ENCODE measurements around the gene RGS12.

The RGS12 gene

DNA sequence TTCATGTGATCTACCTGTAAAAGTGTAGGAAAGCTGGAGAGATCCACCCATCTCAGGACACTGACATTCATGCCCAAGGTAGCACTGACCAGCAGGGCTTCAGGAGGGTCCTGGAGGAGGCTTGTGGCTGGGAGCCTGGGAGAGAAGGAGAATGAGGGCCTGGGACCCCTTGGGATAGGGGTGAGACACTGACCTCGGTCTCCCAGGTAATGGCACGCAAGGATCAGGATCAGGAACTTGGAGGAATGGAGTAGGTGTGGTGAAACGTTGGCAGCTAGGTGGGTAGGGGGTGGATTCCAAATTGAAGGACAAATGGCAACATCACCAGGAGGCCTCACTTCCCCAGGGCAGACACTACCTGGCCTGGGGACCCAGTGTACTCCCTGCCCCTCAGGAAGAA, 12.4 kb upstream of the RGS12 start:
- no peak for DNase-seq (ENCODE audit: low read depth in 2 of 2)

DNA sequence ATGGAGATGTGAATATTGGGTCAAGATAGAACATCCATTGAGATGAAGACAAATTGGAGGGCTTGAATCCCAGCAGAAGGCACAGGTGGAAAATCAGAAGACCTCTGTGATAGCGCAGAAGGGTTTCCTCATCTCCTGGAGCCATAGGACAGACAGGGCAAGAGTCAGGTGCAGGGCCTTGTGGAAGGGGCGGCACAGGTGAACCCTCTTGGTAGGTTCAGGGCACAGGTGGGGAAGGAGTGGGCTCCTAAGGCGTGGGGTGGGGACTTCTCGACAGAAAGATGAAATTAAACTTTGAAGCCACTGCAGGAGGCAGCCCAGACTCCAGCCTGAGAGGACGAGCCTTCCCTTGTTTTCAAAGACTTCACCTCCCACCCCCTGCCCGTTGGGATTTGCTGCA, 9.3 kb upstream of the RGS12 start:
- no peak for DNase-seq (ENCODE audit: low read depth in 2 of 2)

DNA sequence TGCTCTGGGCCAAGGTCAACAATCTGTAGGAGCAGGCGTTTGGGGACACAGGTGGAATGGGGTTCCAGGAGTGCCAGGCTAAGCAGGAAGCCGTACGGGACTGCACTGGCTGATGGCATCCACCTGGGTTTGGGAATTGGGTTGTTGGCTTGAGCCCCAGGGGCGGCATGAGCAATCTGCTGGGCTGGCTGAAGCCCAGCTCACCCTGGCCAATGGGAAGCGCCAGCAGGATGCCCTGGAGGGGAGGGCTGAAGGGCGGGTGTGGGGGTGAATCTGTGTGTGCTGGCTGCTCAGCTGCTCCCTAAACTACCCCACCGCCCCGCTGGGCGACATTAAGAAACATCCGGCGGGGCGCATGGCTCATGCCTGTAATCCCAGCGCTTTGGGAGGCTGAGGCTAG, 8.9 kb upstream of the RGS12 start:
- no peak for DNase-seq (ENCODE audit: low read depth in 2 of 2)

DNA sequence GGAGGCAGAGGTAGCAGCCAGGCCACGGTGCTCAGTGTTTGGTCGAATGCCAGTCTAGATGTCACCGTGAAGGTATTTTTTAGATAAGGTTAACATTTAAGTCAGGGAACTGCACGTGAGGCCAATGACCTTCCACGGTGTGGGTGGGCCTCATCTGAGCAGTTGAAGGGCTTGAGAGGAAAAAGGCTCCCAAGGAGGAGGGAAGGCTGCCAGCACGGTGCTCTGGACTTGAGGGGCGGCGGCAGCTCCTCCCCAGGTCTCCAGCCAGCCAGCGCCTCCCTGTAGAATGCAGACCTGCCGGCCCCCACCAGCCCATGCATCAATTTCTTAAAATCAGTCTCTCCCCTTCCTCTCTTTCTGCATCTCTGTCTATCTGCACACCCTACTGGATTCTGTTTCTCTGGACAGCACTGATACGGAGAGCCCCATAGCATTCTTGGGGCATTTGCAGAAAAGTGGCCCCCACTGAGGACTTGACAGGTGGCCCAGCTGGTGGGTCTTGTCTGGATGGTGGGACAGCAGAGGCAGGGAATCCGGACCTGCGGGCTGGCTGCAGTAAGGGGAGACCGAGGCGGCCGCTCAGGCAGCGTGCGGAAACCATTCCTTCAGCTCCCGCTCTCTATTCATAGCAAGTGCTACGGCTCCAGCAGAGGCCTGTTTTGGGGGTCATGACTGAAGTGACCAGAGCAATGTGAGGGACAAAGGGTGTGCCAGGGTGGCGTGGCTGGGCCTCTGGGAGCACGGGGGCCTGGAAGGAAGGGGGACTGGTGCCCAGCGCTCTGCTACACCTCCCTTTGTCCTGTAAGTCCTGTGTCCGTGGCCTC, 7.9 kb upstream of the RGS12 start:
- DNase-seq (ENCODE audit: low read depth in 2 of 2): no peak

DNA sequence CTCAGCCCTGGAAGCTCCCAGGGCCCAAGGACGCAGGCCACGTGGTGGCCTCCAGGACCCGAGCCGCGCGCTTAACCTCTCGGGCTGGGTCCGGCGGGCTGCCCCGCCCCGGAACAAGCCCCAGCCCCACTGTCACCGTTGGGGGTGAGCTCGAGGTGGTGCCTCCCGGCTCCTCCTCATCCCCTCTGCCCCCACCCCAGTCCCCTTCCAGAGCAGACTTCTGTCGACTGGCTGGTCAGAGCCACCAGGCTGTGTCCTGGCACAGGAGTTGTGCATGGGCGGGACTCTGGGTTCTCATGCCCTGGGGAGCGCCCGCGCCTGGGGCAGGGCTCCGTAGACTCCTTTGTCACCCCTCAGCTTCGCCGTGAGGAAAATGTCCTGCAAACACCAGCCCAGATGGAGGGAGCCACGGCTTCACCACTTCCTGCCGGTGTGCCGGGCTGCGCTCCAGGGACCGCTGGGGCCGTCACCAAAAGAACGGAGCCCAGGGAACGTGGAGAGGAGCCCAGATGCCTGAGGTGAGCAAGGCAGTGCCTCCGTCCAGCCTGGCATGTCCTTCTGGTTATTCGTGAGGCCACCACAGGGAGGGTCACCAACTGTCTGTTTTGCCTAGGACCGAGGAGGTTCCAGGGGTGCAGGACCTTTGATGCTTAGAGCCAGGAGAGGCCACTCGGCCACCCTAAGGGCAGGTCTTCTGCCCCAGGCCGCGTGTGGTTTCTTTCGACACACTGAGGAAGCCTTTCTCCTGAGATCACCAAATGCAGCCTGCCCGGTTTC, 7.1 kb upstream of the RGS12 start:
- no peak for DNase-seq (ENCODE audit: low read depth in 2 of 2)

GRCh38 chr4:3286335-3287175, 6.3 kb upstream of the RGS12 start:
- no peak for DNase-seq (ENCODE audit: low read depth in 2 of 2)

GRCh38 chr4:3287271-3287971, 5.4 kb upstream of the RGS12 start:
- DNase-seq (ENCODE audit: low read depth in 2 of 2): no peak

GRCh38 chr4:3287972-3288570, 4.8 kb upstream of the RGS12 start:
- DNase-seq (ENCODE audit: low read depth in 2 of 2): no peak

DNA sequence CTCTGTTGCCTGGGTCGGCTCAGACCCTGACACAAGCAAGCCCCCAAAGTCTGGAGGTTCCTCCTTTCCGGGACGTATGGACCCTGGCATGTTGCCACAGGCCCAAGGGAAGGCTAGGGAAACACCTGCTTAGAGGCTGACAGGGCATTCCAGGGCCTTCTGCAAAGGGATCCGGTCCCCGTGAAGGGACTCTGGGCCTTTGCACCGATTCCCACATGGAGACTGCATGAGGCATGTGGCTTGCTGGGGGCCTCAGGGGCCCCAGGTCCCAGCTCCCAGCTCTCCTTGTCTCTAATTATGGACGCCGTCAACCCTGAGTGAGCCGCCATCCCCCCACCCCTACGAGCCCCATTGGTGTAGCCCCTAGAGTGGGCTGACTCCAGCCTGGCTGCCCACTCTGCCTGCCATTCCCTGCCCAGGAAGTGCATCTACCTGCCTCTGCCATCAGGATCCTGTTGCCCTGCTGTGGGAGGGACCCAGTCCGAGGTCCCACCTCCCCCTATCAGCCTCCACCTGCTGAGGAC, 4.2 kb upstream of the RGS12 start:
- DNase-seq (ENCODE audit: low read depth in 2 of 2): no peak

DNA sequence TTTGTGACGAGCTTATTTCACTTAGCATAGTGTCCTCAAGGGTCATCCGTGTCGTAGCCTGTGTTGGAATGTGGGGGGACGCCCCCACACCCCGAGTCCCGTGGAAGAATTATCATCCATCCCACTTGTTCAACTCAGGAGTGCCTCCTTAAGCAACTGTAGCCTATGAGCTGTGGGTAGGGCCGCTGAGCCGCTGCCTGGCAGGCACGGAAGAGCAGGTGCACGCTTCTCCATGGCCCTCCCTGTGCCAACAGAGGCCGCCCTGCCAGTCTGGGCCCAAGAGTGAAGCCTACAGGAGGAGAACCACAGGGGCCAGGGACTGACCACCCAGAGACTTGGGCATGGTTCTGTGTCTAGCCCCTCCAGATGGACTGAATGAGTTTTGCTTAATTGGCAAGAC, 2.3 kb upstream of the RGS12 start:
- DNase-seq (ENCODE audit: low read depth in 2 of 2): no peak

- DNase-seq (ENCODE audit: low read depth in 2 of 2): no peak
These were observed 1.9 kb upstream of the RGS12 start for GRCh38 chr4:3290889-3291321.

- DNase-seq (ENCODE audit: low read depth in 2 of 2): no peak
These were observed 1.3 kb upstream of the RGS12 start for GRCh38 chr4:3291411-3291968.

DNA sequence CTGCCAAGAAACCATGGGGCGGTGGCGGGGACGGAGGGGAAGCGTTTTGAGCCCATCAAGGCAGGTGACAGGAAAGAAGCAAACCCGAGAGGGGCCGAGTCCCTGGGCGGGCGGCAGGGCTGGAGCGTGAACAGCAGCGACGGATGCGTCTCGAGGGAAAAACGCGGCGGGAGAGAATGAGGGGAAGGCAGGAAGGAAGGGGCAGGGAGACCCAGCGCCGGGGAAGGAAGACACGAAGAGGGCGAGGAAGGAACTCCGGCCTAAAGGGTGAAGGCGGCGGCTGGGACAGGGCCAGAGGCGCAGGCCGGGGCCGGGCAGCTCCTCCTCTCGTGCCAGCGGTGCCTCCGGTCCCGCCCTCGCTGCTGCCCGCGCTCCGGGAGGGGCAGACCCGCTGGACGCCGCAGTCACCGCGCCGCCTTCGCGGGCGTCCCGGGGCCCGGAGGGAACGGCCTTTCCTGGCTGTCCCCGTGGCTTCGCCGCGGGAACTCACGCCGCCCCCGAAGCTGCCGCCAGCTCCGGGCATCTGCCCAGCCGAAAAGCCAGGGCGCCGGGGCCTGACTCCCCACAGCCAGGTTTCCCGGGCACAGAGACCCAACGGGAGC, 751 bp upstream of the RGS12 start:
- DNase-seq (ENCODE audit: low read depth in 2 of 2): peak in 1 of 2 donors; percentile 9

DNA sequence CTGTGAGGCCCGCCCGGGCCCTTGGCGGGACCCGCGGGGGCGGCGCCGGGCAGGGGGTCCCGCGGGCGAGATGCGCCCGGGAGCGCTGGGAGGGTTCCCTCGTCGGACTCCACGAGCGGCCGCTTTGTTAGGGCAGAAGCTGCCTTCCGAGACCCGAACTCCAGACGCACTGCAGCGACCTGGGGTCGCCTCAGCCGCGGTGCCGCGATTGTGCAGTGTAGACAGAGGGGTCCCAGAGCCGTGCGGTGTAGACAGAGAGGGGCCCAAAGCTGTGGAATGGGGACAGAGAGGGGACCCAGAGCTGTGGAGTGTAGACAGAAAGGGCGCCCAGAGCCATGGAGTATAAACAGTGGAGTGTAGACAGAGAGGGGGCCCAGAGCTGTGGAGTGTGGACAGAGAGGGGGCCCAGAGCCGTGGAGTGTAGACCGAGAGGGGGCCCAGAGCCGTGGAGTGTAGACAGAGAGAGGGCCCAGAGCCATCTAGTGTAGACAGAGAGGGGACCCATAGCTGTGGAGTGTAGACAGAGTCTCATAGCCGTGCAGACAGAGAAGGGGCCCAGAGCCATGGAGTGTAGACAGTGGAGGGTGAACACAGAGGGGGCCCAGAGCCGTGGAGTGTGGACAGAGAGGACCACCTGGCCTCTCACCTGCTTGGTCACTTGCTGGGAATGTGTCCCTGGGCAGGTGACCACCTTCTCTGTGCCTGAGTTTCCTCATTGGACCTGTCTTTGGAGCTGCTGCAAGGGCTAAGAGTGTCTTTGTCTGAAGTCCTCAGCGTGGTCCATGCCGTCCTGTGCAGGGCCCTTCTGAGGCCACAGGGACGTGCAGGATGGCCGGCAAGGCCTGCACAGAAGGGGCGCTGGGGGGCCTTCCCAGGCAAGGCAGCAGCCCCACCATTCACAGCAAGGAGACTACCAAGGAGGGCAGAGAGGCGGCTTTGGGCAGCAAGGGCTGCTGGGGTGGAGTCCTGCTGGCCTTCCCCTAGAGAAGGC, 875 bp downstream of the RGS12 start:
- DNase-seq (ENCODE audit: low read depth in 2 of 2): no peak

DNA sequence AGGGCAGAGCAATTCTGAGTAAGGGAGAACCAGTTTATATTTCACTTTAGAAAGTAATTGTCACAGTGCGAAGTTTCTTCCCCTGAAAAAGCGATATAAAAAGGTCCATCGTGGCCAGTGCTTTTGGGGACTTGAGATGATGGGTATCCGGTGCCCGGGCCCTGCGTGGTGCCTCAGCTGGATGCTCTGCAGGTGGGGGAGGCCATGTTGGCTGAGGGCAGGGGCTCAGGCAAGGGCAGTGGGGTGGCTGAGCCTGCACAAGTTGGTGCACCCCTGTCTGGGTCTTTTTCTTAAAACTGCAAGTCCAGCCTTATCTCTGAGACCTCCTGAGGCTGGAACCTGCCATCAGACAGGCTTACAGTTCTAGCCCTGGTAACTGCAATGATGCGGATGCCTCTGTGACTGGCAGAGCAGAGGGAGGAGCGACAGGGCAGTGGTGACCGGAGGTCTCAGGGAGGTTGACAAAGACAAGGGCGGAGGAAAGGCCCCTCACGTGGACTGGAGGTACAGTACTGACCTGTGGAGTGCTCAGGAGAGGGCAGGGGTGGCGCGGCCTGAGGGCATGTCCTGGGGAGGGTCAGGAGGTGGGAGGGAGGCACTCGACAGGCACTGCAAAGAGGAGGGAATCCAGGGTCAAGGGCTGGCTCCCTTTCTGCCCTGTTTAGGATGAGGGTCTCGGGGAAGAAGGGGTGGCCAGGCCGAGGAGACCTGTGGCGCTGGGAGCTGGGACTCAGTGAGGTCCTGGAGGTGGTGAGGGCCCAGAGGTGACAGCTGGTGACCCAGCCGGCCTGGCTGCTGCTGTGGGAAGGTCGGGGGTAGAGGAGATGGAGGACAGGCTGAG, 1.8 kb downstream of the RGS12 start:
- DNase-seq (ENCODE audit: low read depth in 2 of 2): no peak

GRCh38 chr4:3295837-3296624, 3.2 kb downstream of the RGS12 start:
- no peak for DNase-seq (ENCODE audit: low read depth in 2 of 2)

DNA sequence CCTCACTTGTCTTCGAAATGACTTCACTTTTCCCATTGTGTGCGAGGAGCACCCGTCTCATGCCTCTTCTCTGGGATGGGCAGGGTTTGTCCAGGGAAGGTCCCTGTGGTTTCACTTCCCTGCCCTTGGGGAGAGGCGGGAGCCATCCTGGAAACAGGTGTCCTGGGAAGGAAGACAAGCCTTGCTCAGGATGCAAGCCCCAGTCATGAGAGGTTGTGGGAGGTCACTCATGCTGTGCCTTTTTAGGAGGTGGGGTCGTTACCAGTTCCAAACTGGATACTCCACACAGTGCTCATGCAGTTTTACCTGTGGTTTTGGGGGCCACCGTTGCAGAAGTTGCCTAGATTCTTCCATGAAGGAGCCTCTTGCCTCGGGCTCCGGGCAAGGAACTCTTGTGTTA, 3.8 kb downstream of the RGS12 start:
- no peak for DNase-seq (ENCODE audit: low read depth in 2 of 2)
